Choroid plexus epithelial cell (primary cell): ENCODE results near the gene LPP.

Source experiments
- DNase-seq: peaks from one replicate; pipeline ENCODE4 v3.0.0-alpha.2; 2010; ENCODE audit warnings: low read depth
- H3K4me3 ChIP-seq: 2 replicates; pipeline ENCODE4 v1.5.1; 2011; ENCODE audit warnings: low read depth, mild to moderate bottlenecking, control low read depth, low read length, moderate library complexity
- TF ChIP-seq, protein P1 (sequence below): conservative IDR thresholded peaks from 2 replicates; pipeline ENCODE4 v1.5.1; 2011; ENCODE audit warnings: low read depth, mild to moderate bottlenecking, control low read depth, inconsistent platforms, low read length, moderate library complexity

Gene LPP

DNA sequence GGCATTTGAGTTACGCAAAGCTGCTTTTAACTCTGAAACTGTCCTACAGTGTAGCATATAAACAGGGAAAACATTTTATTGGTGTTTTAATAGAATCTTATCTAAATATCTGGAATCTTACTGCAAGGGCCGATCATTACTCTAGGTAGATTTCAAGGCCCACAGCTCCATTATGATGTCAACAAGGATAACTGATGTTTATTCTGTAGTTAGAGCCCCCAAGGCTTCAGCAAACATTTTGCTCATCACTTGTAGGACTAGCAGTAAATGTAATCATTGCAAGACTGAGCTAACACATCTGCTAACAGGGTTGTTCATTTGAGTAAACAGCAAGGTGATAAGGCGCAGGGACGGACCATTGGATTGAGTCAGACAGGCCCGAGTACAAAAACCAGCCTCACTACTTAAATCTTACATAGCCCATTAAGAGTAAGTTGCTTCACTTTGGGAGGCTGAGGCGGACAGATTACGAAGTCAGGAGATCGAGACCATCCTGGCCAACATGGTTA is 685.3 kb downstream of the LPP start:
- no peak for DNase-seq
- TF ChIP-seq, protein P1, sequence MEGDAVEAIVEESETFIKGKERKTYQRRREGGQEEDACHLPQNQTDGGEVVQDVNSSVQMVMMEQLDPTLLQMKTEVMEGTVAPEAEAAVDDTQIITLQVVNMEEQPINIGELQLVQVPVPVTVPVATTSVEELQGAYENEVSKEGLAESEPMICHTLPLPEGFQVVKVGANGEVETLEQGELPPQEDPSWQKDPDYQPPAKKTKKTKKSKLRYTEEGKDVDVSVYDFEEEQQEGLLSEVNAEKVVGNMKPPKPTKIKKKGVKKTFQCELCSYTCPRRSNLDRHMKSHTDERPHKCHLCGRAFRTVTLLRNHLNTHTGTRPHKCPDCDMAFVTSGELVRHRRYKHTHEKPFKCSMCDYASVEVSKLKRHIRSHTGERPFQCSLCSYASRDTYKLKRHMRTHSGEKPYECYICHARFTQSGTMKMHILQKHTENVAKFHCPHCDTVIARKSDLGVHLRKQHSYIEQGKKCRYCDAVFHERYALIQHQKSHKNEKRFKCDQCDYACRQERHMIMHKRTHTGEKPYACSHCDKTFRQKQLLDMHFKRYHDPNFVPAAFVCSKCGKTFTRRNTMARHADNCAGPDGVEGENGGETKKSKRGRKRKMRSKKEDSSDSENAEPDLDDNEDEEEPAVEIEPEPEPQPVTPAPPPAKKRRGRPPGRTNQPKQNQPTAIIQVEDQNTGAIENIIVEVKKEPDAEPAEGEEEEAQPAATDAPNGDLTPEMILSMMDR = no peak
- no peak overlapping the region for H3K4me3 ChIP-seq

DNA sequence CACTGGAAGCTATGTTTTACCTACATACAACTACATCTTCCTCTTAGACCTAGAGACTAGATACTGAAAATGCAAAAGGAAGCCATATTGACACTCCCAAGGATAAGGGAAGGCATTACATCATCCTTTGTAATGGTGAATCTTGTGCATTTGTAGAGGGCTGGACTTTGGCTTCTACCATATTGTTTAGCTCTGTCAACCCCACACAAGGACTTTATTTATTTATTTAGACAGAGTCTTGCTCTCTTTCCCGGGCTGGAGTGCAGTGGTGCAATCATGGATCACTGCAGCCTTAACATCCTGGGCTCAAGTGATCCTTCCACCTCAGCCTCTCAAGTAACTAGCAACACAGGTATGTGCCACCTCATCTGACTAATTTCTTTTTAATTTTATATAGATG is 686.3 kb downstream of the LPP start:
- no peak for DNase-seq
- no peak overlapping the region for H3K4me3 ChIP-seq
- TF ChIP-seq, protein P1 = no peak

DNA sequence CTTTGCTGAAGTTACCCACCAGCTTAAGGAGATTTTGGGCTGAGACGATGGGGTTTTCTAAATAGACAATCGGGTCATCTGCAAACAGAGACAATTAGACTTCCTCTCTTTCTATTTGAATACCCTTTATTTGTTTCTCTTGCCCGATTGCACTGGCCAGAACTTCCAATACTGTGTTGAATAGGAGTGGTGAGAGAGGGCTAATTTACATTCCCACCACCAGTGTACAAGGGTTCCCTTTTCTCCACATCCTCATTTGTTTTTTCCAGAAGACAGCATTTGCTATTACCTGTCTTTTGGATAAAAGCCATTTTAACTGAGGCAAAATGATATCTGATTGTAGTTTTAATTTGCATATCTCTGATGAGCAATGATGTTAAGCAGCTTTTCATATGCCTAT is 687.9 kb downstream of the LPP start:
- no peak overlapping the region for H3K4me3 ChIP-seq
- TF ChIP-seq, protein P1 = no peak
- no peak for DNase-seq

DNA sequence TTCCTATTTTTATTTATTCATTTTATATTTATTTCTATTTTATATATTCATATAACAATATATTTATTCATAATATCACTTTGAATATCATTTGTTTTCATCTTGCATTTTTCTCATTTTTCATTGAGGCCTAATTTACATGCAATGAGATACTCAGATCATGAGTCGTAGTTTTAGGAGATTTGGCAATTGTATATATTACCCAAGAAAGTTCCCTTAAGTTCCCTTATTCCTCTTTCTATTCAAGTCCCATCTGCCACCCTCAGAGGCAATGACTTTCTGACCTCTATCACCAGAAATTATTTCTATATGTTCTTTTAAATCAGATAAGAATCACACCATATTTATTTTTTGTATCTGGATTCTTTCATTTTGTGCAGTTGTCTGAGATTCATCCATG is 688.7 kb downstream of the LPP start:
- TF ChIP-seq, protein P1 = no peak
- no peak overlapping the region for H3K4me3 ChIP-seq

DNA sequence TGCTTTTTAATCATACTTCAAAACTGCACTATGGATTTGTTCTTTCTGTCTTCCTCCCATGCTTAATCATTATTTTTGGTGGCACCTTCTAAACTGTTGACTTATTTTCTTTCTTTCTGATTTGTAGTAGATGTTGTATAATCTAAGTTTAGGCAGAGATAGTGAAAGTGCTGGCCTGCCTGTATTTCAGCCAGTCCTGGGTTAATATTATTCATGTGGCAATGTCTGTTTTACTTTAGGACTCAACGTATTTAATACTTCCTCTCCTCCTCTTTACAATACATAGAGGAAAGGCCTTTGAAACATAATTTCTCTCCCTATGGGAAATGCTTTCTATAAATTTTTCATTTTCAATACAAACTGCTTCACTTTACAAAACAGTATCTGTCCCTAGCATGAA is 690.1 kb downstream of the LPP start:
- TF ChIP-seq, protein P1 = no peak
- DNase-seq = no peak
- H3K4me3 ChIP-seq = no peak overlapping the region

More for the DNA sequence above, 688.7 kb downstream of the LPP start:
- DNase-seq = no peak

DNA sequence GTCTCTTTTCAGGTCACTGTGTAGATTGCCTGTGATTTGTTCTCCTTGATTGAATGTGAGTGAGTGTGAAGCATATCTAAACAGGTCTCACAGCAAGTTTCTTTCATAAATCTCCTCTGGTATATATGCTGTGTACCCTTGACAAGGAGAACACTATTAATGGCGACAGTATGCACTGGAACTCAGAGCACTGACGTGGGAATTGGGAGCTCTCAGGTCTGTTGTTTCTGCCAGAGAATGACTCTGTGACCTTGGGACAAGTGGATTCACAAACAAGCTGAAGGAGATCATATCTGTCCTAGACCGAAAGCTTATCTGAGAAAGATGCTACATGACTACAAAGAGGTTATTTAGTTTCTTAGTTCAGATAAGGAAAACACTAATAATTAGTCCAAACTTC is 691.6 kb downstream of the LPP start:
- DNase-seq = no peak
- no peak overlapping the region for H3K4me3 ChIP-seq
- TF ChIP-seq, protein P1 = no peak

DNA sequence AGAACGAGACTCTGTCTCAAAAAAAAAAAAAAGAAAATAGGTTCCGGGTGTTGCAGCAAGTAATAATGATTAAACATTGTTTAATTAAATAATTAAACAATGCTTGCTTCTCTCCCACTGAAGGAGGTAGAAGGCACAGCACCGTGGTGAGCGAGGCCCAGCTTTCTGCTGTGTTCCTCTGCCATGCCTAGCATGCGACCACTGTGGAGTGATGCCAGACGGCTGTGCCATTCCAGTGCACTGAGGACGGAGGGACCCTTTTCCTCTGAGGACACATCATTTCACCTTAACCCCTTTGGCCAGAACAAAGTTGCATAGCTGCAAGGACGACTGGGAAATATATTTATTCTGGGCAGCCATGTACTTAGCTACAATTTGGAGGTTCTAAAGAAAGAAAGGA is 695.0 kb downstream of the LPP start:
- TF ChIP-seq, protein P1 = no peak
- H3K4me3 ChIP-seq = no peak overlapping the region

More for the DNA sequence above, 695.0 kb downstream of the LPP start:
- DNase-seq = no peak
